GM21390 (cell line): ENCODE data around the gene ZNF518B.
A peak's percentile ranks its signal among the peaks of the same experiment; 100 is the strongest.

Experiments
- ATAC-seq: cut with Tn5 transposase; IDR thresholded peaks from one replicate; pipeline ENCODE4 v1.9.1; 2021; ENCODE audit not compliant: unreplicated experiment

ZNF518B gene

DNA sequence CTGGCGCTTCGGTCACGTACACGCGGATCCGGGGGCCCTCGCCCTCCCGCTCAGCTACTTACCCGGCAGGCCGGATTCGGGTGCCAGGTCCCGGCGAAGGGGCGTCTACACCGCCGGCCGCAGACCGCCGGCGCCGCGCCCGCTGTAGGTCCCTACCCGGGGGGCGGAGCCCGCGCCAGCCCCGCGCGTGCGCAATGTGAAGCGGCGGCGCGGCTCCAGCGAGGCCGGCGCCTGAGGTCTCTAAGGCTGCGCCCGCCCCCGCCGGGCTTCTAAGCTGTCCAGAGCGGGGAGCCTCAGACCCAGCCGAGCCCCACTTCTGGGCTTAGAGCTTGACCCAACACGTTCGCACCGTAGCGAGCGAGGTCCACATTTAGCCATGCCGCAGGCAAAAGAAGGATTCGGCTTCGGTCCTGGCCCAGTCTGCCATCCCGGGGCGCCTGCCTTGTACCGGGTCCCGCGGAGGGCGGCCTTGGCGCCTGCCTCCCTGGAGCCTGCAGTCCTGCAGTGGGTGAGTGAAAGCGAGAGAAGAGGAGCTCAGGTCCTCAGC is at the start of gene ZNF518B:
Gene ZNF518B, minus strand, starts transcription at position 172 of the 547 bp plus-strand sequence. CDS start 11,098 bp downstream, outside the sequence.
- peak; percentile 84 for ATAC-seq

DNA sequence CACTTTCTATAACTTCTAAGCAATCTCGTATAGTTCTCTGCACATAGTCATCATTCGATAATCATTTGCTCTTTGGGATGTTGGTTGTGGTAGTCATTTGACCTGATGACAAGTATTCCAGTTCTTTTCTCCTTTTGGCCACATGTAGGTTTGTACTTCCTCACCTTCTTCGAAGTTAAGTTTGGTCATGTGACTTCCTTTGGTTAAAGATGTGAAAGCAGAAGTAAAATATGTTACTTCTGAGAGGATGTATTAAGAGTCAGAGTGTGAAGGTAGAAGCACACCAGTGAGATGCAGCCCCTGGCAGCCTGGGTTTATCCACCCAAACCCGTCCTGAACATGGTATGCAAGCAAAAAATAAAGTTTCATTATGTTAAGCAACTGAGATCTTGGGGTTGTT is 48.9 kb upstream of the ZNF518B start:
- no peak for ATAC-seq

DNA sequence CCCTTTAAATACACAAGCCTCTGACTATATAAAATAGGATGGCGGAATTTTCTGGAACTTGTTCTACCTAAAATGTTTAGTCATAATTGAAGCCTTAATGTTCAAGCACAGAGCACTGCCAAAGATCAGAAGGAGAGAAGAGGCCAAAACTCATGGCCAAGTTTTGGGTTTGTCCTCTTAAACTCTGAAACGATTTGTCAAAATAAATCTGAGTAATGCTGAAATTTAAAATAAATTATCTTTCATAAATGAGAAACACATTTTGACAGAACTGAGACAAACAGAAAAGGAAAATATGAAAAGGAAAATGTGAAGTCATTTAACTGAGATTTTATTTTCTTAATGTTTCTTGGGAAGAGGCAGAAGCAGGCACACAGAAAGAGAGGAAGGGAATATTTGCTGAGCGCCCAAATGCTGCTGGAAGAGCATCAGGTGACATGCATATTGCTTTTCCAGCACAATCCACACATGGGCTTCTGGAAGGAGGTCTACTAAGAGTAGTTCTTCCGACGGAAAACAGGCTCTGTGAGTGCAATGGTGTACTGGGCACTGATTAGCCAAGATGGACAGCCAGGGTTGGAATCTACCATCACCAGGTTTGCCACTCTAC is 47.4 kb upstream of the ZNF518B start:
- ATAC-seq = no peak

DNA sequence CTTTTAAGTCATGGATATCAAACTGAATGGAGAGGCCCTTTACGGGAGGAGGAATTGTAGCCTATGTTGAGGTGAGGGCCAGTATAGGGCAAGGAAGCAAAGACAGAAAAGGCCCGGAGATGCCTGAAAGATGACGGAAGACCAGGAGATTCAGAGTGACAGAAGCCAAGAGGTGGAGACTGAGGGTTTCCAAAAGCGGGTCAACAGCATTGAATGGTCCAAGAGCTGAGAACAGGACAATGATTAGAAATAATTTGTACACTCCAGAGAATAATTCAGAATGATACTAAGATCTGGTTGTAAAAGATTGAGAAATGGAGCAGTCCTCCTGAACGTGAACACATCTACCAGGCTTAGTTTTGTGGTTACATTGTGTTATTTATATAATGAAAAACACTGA is 45.5 kb upstream of the ZNF518B start:
- ATAC-seq = no peak

DNA sequence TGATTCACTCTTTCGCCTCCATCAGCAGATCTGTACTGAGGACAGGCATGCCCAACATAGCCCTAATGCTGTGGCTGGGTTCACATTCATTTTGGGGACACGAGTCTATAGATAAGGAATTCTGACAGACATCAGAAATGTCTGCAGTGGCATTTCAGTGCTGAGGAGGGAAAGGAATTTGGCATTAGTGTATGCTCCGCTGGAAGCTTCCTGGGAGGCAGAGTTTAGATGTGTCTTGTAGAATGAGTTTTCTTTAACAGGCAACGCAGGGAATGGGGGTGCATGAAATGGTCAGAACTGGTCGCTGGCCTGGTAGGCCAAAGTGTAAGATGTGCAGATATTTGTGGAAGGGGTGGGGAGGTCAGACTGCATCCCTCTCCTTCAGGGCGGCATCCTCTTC is 43.5 kb upstream of the ZNF518B start:
- no peak for ATAC-seq

- ATAC-seq = no peak
Observed at GRCh38 chr4:10496200-10496599, 39.0 kb upstream of the ZNF518B start.

- no peak for ATAC-seq
Observed at GRCh38 chr4:10495651-10496050, 38.4 kb upstream of the ZNF518B start.

- ATAC-seq = no peak
Observed at GRCh38 chr4:10492464-10492863, 35.2 kb upstream of the ZNF518B start.

DNA sequence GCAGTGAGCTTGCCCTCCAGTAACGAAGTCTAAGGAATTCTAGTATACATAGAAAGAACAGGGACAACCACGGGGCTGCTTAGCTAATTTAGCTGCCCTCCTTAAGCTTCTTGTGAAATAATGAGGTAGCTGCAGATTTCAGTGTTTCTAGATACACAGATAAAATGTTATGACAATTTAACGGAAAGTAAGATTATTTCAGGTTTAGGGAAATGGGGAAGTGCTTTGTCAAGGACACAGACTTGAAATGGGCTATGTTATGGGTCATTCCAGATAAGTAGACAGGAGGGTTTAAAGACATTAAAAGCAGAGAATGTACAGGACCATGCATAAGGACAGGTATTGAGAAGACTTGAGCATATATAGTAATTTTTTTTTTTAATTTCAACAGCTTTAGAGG is 34.2 kb upstream of the ZNF518B start:
- no peak for ATAC-seq

- ATAC-seq = no peak
Observed at GRCh38 chr4:10490996-10491395, 33.8 kb upstream of the ZNF518B start.

- no peak for ATAC-seq
Observed at GRCh38 chr4:10482913-10483312, 25.7 kb upstream of the ZNF518B start.

DNA sequence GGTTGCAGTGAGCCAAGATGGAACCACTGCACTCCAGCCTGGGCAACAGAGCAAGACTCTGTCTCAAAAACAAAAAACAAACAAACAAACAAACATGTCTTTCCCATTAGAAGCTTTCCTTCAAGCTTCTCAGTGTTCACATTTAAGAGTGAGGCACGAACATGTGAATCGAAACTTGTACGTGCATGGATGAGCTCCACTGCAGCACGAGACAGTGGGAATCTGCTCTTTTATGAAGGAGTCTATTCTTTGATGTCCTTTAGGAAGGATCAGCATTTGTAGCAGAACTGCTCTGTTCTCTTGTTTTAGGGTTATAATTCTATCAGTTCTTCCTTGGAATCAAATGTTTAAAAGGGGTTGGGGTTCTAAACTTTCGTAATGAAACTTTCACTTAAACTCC is 23.4 kb upstream of the ZNF518B start:
- no peak for ATAC-seq

- ATAC-seq = no peak
Observed at GRCh38 chr4:10478621-10479020, 21.4 kb upstream of the ZNF518B start.

DNA sequence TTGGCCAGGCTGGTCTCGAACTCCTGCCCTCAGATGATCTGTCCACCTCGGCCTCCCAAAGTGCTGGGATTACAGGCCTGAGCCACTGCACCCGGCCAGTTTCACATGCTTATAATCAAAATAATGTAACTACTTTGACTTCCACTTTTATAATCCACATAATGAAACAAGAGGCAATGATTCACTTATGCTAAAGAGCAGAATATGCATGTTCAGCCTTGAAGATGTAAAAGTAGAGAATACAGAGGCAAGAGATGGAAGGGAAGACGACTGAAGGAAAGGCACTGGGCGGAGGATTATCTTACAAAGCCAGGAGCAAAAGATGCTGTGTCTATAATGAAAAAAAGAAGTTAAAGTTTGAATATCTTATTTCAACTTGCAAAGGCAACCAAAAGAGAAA is 13.3 kb upstream of the ZNF518B start:
- ATAC-seq = no peak

DNA sequence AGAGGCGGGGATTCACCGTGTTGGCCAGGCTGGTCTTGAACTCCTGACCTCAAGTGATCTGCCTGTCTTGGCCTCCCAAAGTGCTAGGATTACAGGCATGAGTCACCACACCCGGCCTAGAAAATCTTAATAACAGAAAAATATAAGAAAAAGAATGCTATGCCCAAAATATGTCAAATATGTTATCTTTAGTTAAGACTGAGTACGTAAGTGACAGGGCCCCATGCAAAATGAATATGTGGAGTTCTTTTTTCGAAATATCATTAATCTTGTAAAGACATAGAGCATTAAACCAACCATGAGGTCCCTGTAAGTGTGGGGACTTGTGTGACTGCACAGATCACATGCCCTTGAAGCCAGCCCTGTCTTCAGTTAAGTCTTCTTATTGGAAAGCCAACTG is 8.9 kb upstream of the ZNF518B start:
- no peak for ATAC-seq

DNA sequence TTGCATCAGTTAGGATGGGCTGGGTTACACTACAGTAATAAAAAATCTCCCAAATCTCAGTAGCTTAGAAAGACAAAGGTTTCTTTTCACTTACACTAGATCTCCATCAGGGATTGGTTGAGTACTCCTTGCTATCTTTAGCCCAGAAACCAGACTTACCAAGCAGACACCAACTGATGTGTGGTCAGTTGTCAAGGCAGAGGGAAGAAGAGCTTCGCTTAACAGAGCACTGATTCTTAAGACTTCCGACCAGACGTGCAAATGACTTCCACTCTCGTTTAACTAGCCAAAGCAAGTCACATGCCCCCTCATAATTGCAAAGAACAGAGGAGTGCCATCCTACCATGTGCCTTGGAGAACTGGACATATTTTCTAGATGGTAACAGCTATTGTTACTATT is 5.7 kb upstream of the ZNF518B start:
- ATAC-seq = no peak

- ATAC-seq = no peak
Observed at GRCh38 chr4:10461850-10462400, 4.7 kb upstream of the ZNF518B start.

- ATAC-seq = peak; percentile 70
Observed at GRCh38 chr4:10461091-10461849, 4.0 kb upstream of the ZNF518B start.

- no peak for ATAC-seq
Observed at GRCh38 chr4:10460313-10461047, 3.3 kb upstream of the ZNF518B start.

DNA sequence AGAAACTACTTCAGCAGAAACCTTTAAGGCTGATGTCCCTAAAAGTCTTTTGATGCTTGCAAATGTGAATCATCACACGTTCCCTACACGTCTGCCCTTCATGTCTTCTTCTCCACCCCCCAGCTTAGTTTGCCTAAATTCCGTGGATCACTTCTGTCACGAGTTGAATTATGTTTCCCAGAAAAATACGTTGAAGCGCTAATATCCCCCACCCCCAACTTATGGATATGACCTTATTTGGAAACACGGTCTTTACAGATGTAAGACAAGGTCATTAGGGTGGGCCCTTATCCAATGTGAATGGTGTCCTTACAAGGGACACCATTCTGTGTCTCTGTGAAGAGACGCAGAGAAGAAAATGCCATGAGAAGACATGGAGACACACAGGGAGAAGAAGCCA is 2.1 kb upstream of the ZNF518B start:
- ATAC-seq = no peak

DNA sequence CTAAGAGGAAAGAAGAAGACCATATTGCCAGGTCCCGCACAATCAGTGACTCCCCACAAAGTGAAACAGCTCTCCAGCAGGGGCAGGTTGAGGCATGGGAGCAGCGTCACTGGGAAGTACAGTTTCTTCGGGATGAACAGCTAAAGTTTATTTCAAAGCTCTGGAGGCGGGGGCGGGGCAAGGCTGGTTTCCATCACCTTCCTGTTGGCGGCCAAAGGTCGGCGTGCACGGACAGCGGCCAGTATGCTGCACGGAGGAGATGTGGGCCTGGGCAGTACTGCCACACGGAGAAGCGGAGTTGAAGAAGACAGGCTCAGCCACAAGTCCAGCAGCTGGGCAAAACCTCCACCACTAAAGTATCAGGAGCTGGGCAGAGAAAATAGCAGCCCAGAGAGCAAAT is 951 bp upstream of the ZNF518B start:
- no peak for ATAC-seq
